ENCODE results near the gene TEX50. TPM values are rescaled to one million over a fixed set of nuclear protein-coding genes. Genes with fewer than 3 reads are reported as not detected.
"Not testable (repeated sequence)": the region's sequence is repeated elsewhere in the genome, so short reads cannot be mapped to it uniquely, and the experiment has no call there.

Gene TEX50
- total and polyA plus RNA-seq, 2 experiments from 2014 or later = not detected

DNA sequence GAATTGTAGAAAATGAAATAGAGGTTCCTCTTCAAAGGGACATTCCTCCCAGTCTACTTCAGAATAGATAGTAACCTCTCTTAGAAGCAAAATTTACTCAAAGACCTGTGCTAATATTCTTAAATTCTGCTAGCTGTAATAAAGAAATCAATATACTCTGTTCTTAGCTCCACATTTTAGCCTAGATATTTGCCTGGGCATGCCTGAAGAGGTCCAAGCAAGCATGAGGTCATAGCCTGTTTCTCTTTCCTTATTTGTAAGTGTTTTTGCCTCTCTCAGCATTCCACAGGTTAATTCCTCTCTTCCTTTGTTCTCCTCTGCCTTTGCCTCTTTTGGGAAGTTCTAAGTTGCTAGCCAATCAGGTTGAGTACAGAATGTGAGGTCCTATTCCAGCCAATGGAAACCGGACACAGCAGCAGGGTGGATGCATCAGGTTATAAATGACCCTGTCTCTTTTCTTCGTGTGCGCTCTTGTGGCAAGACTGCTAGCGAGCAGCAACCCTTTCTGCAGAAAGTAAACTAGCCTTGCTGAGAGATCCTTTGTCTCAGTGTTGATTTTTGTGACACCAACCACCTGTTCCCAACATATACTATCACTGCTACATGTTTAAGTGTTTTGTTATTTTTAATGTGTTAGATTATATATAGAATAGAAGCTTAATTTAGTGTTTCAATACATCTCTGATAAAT is 7.5 kb downstream of the TEX50 start:
- H3K36me3 Mint-ChIP-seq (ENCODE audit: low read depth) = peaks cover 28% of the 10 kb centered on the region
- not testable (repeated sequence) for H3K4me1 ChIP-seq (ENCODE audit: insufficient read depth); H3K4me3 Mint-ChIP-seq; H3K27me3 ChIP-seq (ENCODE audit: insufficient read depth); H3K79me2 ChIP-seq (replicated peaks; ENCODE audit: insufficient read depth); H3K4me2 ChIP-seq; H3K27ac ChIP-seq (ENCODE audit: low read depth); H3K4me3 ChIP-seq; ATAC-seq; H3K4me1 Mint-ChIP-seq; H3K27ac Mint-ChIP-seq; H4K20me1 ChIP-seq (replicated peaks; ENCODE audit: insufficient read depth); H3K9me2 ChIP-seq (ENCODE audit: insufficient read depth); H2AFZ ChIP-seq; H3K27me3 Mint-ChIP-seq (ENCODE audit: insufficient read depth, low read depth, poor library complexity); DNase-seq (ENCODE audit: low spot score); H3F3A ChIP-seq (replicated peaks; ENCODE audit: low read depth)
- peaks cover 26% of the 10 kb centered on the region for H3K9me3 Mint-ChIP-seq
- peaks cover 18% of the 10 kb centered on the region for H3K36me3 ChIP-seq (ENCODE audit: insufficient read depth)

DNA sequence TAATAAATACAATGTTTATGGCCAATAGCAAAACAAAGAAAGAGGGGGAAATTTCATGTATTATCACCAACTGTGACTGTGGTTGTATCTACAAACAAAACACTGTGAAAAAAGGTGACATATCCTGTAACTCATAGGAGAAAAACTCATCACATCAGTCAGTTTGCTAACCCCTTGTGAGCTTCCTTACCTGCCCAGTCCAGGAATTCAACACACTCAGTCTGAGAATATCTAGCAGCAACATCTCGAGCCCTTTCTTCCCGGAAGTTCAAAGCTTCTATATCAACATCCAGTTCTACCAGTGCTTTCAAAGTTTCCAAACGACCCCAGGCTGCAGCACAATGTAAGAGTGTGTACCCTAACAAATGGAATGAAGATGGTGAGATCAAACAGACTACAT is 11.5 kb downstream of the TEX50 start:
- no peak overlapping the region for H3K4me3 ChIP-seq
- no peaks in the 10 kb centered on the region for H3F3A ChIP-seq (replicated peaks; ENCODE audit: low read depth)
- ATAC-seq (no peak), DNase-seq (ENCODE audit: low spot score) (no peak)
- no peaks in the 10 kb centered on the region for H3K79me2 ChIP-seq (replicated peaks; ENCODE audit: insufficient read depth)
- H3K27ac ChIP-seq (ENCODE audit: low read depth) = no peak overlapping the region
- no peaks in the 10 kb centered on the region for H3K4me1 Mint-ChIP-seq
- H3K27ac Mint-ChIP-seq = no peak overlapping the region
- H3K27me3 ChIP-seq (ENCODE audit: insufficient read depth) = no peaks in the 10 kb centered on the region
- TF ChIP-seq REST (IDR thresholded peaks at IDR 0.05; ENCODE audit: unreplicated experiment) (no peak), ZNF331 (CRISPR knock-in tag; IDR thresholded peaks at IDR 0.05; ENCODE audit: low read depth) (no peak), ZNF462 (CRISPR knock-in tag; IDR thresholded peaks at IDR 0.05) (no peak), JUNB (IDR thresholded peaks at IDR 0.05; ENCODE audit: unreplicated experiment) (no peak), ZNF114 (CRISPR knock-in tag; IDR thresholded peaks at IDR 0.05) (no peak), CREB1 (CRISPR knock-in tag; IDR thresholded peaks at IDR 0.05; ENCODE audit: low read depth) (no peak), NANOG (IDR thresholded peaks at IDR 0.05; ENCODE audit: borderline replicate concordance) (no peak), STAT1 (IDR thresholded peaks at IDR 0.05; ENCODE audit: unreplicated experiment) (no peak)
- TF ChIP-seq, protein P1, sequence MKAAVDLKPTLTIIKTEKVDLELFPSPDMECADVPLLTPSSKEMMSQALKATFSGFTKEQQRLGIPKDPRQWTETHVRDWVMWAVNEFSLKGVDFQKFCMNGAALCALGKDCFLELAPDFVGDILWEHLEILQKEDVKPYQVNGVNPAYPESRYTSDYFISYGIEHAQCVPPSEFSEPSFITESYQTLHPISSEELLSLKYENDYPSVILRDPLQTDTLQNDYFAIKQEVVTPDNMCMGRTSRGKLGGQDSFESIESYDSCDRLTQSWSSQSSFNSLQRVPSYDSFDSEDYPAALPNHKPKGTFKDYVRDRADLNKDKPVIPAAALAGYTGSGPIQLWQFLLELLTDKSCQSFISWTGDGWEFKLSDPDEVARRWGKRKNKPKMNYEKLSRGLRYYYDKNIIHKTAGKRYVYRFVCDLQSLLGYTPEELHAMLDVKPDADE (IDR thresholded peaks at IDR 0.05) = no peak
- H3K4me1 ChIP-seq (ENCODE audit: insufficient read depth) = no peaks in the 10 kb centered on the region
- no peaks in the 10 kb centered on the region for H3K9me2 ChIP-seq (ENCODE audit: insufficient read depth)
- no peaks in the 10 kb centered on the region for H4K20me1 ChIP-seq (replicated peaks; ENCODE audit: insufficient read depth)
- no peak overlapping the region for H3K4me3 Mint-ChIP-seq
- H3K36me3 Mint-ChIP-seq (ENCODE audit: low read depth) = peaks cover 12% of the 10 kb centered on the region
- H3K36me3 ChIP-seq (ENCODE audit: insufficient read depth) = 0 out of 2 replicates have a peak, but pooled peaks cover 10% of the 10 kb centered on the region
- H3K4me2 ChIP-seq = no peak overlapping the region
- peaks cover 1% of the 10 kb centered on the region for H3K27me3 Mint-ChIP-seq (ENCODE audit: insufficient read depth, low read depth, poor library complexity)
- H2AFZ ChIP-seq = no peak overlapping the region
- H3K9me3 Mint-ChIP-seq = peaks cover 13% of the 10 kb centered on the region
